CD1c-positive myeloid dendritic cell (primary cell): Measurements from ENCODE around the gene ALKBH7.
"Not testable (repeated sequence)": the region's sequence is repeated elsewhere in the genome, so short reads cannot be mapped to it uniquely, and the experiment has no call there.

Source experiments
- DNase-seq: peaks from one replicate; pipeline ENCODE4 v3.0.0-alpha.2; 2016; ENCODE audit errors: extremely low spot score

The ALKBH7 gene

DNA sequence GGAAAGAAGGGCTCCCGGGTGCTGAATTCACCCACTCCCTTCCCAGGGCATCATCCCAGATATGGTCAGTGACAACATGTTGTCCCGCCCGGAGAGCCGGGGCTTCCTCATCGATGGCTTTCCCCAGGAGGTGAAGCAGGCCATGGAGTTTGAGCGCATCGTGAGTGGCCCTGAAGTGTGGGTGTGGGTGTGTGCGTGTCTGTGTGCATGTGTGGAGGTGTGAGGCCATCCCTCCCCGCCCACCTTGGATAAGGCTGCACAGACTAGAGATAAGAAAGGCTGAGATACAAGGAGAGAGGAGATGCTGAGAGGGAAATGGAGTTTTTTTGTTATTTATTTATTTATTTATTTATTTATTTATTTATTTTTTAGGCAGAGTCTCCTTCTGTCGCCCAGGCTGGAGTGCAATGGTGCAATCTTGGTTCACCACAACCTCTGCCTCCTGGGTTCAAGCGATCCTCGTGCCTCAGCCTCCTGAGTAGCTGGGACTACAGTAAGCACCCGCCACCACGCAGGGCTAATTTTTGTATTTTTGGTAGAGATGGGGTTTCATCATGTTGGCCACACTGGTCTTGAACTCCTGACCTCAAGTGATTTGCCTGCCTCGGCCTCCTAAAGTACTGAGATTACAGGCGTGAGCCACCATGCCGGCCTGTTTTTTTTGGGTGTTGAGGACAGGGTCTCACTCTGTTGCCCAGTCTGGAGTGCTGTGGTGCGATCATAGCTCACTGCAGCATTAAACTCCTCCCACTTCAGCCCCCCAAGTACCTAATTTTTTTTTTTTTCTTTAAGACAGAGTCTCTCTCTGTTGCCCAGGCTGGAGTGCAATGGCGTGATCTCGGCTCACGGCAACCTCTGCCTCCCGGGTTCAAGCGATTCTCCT lies 27.7 kb downstream of the ALKBH7 start:
- not testable (repeated sequence) for DNase-seq

DNA sequence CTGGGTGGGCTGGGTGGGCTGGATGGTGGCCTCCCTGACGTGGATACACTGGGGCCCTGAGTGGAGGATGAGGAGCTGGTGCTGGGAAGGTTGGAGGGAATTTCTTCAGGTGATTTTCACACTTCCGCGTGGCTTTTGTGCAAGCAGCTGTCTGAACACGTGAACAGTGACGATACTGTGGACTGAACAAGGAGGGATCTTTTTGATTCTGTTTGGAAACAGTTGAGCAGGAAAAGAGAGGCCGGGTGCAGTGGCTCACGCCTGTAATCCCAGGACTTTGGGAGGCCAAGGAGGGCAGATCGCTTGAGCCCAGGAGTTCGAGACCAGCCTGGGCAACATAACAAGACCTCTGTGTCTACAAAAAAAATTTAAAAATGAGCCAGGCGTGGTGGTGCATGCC lies 29.5 kb downstream of the ALKBH7 start:
- DNase-seq = no peak

DNA sequence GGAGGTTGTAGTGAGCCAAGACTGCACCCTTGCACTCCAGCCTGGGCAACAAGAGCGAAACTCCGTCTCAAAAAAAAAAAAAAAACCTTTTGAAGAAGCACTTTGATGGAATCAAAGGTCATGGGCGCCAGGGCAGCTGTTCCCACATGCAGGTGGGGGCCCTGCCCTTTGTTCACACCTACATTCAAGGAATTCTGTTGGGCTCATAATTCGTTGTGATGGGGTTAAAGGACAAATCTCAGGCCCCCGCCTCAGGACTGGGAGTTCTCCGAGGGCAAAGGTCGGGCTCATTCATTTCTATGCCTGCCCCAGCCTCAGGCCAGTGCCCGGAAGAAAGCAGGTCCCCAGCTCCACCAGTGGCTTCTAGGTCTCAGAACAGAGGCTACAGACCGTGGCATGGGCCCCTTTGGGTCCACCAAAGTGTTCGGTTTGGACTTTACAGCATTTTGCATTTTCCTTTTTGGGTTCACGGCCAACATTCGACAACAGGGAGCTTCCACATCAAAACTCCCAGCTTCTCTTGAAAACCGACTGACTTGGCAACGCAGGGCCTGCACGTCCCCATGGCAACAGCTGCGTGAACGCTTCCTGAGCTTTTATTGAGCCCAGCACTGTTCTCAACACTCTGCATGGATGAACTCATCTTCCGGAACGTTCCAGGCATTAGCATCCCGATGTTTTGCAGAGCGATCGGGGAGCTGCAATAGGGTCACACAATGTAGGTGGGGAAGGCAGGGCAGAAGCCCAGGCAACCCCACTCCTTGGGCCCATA lies 30.4 kb downstream of the ALKBH7 start:
- no peak for DNase-seq

DNA sequence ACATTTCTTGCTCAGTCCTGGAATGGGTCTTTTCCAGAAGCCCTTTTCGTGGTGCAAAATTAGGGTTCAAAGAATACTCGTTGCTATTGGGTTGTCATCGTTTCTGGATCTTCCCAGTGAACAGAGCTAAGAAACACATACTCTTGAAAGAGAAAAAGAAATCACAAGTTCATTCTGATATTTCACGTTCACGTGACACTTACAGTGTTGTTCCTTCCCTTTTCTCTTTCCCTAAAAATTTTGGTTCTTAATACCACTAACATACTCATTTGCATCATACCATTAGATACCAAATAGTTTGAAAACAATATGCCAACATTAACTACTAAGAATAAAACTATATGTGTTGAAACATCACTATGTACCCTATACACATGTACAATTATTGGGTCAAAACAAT lies 33.8 kb downstream of the ALKBH7 start:
- peak; percentile 15 for DNase-seq

DNA sequence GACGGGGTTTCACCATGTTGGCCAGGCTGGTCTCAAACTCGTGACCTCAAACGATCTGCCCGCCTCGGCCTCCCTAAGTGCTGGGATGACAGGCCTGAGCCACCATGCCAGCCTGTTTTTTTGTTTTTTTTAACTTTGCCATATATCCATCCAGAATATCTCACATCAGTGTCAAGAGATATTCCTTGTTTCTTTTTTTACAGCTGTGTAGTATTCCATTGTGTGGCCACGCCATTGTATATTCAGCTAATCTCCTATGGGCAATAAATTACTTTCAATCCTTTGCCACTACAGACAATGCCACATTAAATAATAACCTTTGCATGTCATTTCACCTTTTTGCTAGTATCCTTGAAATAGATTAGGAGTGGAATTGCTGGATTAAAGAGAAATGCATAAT lies 36.8 kb downstream of the ALKBH7 start:
- no peak for DNase-seq

DNA sequence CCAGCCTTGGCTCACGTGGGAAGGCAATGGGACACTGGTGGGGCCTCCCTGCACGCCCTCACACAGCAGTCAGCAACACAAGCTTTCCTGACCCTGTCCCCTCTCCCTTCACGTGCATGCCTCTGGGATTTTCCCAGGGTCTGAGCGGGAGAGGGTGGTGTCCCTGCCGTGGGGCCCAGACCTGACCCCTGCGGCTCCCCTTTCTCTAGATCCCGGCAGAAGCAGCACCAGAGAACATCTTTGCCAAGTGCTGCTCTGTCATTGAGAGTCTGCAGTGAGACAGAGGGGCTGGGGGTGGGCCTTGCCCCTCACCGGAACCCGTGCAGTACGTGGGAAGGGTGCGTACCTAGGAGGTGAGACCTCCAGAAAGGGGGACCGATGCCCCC lies 39.5 kb downstream of the ALKBH7 start:
- no peak for DNase-seq

DNA sequence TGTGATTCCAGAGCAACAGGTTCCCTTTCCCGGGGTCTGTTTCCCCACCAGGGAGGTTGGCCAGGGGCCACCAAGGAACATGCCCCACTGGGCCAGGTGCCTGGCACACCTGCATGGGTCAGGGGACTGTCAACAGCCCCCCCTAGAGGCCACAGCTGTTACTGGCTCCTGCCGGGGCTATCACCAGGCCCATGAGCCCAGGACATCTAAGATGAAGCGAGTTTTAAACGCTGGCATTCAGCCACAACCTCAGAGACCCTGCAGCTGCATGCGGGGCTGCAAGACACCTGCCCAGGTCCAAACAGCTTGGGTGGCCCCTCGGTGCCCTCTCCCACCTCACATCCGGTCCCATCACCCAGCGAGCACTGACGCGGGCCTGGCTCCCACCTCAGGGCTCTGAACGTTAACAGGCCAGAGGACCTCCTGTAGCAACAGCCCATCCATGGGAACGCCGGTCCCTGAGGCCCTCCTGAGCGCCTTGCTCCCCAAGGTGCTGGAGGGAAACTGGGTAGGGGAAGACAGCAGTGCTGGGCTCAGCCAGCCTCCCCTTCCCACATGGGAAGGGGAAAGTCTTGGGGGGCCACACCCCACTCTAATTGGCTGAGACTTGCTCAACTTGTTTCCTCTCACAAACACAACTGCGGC lies 40.0 kb downstream of the ALKBH7 start:
- DNase-seq = no peak

DNA sequence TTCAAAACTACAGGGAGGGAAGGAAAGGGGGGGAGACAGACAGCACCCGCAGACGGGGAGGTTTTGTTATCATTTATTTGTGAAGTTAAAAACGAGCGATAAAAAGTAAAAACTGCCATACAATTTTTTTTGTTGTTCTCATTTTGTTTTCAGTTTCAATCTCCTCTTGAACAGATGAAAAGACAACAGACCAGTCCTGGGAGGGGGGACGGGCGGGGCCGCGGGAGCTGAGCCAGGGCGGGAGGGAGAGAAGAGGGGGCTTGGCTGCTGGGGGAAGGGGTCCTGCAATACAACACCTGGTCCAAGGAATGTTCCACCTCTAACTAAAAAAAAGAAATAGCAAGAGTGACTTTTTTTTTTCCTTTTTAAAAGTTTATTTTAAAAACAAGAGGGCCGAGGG lies 40.7 kb downstream of the ALKBH7 start:
- no peak for DNase-seq

DNA sequence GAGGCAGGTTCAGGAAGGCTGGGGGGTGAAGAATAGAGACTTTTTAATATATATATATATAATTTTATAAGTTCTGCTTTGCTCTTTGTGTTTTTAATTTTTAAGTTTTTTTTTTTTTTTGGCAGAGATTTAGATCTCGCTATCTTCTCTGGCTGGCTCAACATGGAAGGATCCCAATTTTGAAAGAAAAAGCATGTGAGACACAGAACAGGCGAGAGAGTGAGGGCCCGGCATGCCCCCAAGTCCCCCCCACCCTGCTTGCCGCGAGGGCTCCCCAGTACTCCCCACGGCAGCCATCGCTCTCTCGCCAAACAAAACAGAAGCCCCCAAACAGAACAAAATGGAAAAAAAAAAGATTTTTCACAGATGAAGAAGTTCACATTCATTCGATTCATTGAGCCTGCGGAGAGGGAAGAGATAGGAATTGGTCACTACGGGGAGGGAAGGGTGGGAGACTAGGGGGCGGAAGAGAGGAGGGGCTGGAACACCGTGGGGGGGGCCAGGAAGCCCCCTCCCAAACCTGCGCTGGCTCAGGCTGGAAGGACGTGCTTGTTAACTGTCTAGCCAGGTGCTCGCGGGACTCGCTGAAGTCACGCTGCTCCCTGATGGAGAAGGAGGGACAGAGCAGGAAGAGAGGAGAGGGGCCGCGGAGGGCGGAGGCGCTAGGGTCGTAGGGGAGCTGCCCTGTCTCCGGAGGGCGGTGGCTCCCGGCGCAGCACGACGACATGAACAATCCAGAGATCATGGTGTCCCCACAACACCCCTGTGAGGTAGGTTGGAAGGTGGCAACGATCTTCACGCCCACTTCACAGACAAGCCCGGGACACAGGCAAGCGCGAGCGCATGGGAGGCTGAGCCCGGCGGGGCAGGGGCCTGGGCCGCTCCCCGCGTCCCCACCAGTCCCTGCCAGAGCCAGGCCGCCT lies 41.4 kb downstream of the ALKBH7 start:
- no peak for DNase-seq

DNA sequence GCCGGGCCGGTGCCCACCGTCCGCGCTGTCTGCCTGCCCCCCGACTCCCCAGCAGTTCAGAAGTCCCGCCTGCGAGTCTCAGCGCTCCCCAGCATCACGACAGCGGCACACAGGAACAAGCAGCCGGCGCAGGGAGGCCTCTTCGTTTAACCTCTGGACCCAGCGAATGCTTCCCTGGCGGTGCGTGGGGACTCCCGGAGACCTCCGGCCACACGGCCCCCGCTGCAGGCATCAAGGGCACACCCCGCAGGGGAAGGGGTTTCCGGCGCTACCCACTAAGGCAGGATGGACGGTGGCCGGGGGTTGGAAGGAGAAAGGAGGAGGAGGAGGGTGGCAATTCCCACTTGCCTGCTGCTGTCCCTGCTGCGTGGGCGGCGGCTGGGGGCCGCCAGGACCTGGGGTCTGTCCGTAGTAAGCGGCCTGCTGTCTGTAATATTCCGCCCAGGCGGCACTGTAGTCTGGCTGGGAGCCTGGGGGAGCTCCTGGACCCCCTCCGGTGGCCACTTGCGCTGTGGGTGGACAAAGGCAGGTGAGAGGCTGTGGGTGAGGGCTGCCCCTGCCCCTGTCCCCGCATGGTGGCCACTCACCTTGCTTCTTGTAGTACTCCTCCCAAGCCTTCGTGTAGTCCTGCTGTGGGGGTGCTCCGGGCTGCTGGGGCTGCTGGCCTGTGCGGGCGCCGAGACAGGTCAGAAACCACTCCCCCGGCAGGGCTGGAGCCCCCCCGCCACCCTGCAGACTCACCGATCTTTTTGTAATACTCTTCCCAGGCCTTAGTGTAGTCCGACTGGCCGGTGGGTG lies 42.4 kb downstream of the ALKBH7 start:
- DNase-seq = no peak

DNA sequence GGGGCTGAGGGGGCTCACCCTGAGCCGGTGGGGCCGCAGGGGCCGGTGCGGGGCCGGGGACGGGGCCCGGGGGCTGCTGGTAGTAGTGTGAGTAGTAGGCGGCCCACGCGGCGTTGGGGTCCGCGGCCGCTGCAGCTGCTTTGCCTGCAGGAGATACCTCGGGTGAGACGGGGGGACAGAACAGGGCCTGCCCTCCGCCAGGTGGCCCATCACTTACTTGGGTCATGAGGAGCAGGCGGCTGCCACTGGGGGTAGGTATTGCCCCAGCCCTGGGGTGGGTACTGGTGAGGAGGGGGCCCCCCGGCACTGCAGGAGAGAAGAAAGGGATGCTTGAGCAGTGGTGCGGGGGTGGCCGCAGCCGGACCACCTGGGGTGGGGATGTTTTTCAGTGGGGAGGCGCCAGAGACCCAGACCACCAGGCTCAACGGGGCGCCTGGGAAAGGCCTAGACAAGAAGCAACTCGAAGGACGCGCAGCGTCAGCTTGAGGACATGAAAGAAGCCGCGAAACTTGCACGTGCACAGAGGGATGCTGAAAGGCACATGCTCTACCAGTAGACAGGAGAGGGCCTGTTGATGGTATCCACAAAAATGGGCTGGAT lies 43.1 kb downstream of the ALKBH7 start:
- DNase-seq = no peak

DNA sequence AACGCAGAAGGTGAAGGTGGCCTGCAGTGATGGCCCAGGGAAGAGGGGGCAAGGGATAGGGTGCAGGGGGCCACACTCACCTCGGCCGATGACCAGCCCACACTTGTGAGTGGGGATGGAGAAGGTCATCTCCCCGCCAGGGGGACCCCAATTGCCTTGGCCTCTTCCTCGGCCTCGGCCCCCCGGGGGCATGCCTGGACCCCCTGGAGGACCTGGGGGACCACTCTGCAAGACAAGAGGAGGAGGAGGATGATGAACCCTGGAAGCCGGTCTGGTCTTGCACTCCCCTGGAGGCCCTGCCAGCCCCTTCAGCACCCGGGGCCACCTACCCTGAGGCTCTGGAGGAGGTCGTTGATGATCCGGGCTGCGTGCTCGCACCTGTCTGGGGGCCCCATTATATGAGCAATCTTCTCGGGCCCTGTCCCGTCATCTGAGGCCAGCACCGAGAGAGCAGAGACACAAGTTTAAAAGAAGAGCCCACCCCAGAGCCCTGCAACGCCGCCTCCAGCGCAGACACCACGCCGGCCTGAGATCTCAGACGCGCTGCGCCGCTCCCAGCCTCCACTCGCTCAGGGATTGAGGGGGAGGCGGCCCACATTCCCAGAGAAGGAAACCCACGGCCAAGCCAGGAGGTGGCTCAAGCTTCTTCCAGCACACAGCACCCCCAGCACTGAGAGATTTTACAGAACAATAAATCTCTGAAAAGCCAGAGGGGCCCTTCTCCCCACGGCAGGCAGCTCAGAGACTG lies 44.2 kb downstream of the ALKBH7 start:
- no peak for DNase-seq

DNA sequence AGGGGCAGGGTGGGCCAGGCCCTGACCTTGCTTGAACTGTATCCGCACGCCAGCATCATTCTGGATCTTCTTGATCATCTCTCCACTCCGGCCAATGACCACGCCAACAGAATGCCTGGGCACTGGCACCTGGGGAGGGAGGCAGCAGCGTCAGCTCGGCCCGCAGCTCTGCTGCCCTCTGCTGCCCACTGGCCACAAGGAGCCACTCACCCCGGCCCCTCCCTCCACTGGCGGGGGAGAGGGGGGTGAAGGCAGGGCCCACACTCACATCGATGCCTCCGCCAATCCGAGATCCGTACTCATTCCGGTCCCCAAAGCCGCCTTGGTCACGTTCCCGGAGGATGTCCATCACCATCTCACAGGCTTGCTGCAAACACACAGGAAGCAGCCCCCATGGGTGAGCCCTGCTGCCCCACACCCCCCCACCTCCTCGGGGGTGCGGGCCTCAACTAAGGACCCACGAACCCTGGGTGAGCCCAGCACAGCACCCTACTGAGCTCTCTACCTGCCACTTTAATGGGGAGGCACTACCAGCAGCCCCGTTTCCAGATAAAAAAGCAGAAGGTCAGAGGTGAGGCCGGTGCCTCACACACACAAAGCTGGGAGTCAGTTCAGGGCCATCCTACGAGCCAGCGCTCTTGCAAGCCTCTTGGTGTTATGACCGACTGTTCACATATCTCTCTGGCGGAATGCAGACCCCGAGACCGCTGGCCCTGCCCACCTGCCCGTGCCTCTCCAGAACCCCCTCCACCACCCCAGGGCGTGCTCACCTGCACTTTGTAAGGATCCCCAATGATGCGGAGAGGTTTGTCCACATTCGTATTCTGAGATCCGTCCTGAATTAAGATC lies 45.3 kb downstream of the ALKBH7 start:
- DNase-seq = no peak

DNA sequence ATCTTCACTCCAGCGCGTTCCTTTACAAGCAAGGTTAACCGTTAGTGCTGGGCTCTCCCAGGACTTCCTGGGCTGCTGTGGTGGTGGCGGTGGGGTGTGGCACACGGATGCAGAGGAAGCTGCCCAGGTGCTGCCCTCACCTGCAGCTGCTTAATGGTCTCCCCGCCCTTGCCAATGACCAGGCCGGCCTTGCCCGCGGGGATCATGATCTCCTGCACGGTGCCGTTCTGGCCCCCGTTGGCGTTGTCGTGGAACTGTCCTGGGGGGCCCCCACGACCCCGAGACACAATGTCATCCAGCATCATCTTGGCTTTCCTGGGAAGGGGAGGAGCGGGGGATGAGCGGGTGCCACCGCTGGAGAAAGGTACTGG lies 46.0 kb downstream of the ALKBH7 start:
- DNase-seq = no peak

DNA sequence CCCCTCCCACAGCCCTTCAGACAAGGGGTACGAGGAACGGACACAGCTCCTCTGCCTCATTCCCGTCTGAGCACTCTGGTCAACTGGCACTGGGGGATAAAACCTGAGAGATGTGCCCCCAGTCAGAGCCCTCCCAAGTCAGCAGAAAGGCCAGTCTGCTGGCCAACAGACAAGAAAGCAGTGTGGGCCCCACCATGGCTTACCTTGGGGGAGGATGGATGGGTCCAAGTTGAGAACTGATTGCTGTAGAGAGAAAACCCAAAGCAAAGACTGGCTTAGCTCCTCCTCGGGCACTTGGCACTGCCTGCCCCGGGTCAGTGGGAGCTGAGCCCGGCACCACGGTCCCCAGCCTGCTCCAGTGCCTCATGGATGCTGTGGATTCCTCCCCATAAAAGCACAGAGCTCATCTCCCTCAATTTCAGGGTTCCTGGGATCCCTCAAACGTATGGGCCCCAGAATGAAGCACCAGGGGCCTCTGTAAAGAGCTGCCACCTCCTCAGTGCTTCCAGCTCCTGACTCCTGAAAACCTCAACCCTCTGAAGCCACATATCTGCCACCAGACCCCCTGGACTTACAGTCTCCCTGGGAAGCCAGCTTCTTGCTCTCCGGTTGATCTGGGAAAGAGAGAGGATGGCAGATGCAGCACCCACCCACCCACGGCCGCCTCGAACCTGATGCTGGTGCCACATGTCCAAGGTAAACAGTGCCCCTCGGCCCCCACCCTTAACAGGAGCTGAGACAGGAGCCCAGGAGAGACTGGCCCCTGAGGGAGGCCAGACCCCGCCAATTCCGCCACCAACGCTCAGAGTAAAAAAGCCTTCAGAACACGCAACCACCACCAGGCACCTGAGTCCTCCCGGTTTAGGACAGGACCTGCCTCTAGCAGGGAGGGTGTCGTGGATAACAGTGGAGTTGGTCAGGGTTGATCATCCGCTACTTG lies 48.8 kb downstream of the ALKBH7 start:
- no peak for DNase-seq

DNA sequence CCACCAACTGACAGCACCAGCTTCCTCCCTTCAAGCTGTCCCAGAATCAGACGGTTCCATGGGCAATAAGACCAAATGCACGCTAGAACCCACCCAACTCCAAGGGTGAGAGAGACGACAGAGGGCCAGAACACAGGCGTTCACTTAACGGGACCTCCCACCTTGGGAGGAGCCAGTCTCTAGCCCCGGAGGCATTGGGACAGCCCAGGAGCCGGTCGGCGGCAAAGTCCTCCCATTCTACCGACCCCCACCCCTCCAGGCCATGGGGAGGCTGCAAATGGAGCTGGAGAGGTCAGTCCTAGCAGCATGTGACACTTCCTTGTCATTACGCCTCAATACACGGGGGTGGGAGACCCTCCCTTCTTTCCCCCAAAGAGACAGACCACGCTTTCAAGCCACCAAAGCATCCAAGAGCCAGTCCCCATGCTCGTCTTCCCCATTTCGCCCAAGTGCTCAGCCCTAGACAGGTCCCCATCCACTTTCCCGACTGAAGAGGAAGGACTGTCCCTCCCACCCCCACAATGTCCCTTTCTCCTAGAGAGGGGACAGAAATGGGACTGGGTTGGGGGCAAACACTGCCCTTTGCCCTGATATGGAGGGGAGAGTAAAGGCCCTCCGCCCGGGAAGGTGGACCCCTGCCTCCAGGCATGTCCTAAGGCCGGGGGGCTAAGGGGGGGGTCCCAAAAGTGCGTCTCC lies 51.1 kb downstream of the ALKBH7 start:
- DNase-seq = peak; percentile 66
